GM23338 (cell line): ENCODE measurements around the gene ITGA4.

ENCODE experiments used
- CREB1 ChIP-seq: fragments of 250-450 bp; sonication (Bioruptor Pico); IDR thresholded peaks from 2 replicates; pipeline ENCODE4 v1.5.0; 2020; ENCODE audit warnings: low read depth, mild to moderate bottlenecking, moderate library complexity
- CTCF ChIP-seq, 2 experiments: fragments of 200-600 bp in 1 of 2; sonication (generic) in 1 of 2; conservative IDR thresholded peaks; 2 replicates each; pipeline versions ENCODE4 v1.5.1 to v1.6.1; 2016 to 2017; ENCODE audit warnings: antibody characterized with exemption in 2 of 2, low read depth in 2 of 2, mild to moderate bottlenecking in 2 of 2, moderate library complexity in 1 of 2
- POLR2AphosphoS5 ChIP-seq: IDR thresholded peaks from 2 replicates; pipeline ENCODE4 v1.6.1; 2016; ENCODE audit warnings: antibody characterized with exemption, low read depth
- ZNF462 ChIP-seq: fragments of 250-450 bp; sonication (Bioruptor Pico); IDR thresholded peaks from 2 replicates; pipeline ENCODE4 v1.5.0; 2020; ENCODE audit warnings: mild to moderate bottlenecking, moderate library complexity

GRCh38 chr2:181552808-181553207 lies 95.6 kb downstream of the ITGA4 start:
- TF ChIP-seq CTCF (conservative IDR thresholded peaks at IDR 0.05; ENCODE audit: low read depth in 2 of 2) (no peak), CREB1 (no peak), POLR2AphosphoS5 (no peak), ZNF462 (CRISPR knock-in tag) (no peak)
